Karpas-422 (cell line): Measurements from ENCODE around the gene BTG2. TPM values are rescaled to one million over a fixed set of nuclear protein-coding genes. Genes with fewer than 3 reads are reported as not detected.

Experiments used
- DNase-seq: peaks from one replicate; pipeline ENCODE4 v3.0.0-alpha.2; 2015
- H2AFZ ChIP-seq: fragments of 200-600 bp; sonication (generic); 2 replicates; pipeline ENCODE4 v1.6.1; 2014; ENCODE audit warnings: antibody characterized with exemption, low read length, mixed read lengths
- H3K27ac ChIP-seq: fragments of 200-600 bp; sonication (generic); 2 replicates; pipeline ENCODE4 v1.5.1; 2014; ENCODE audit warnings: mild to moderate bottlenecking, low read length, moderate library complexity
- H3K27me3 ChIP-seq: fragments of 200-600 bp; sonication (generic); 2 replicates; pipeline ENCODE4 v1.6.1; 2014; ENCODE audit warnings: low read length, mixed read lengths
- H3K36me3 ChIP-seq: fragments of 200-600 bp; sonication (generic); 2 replicates; pipeline ENCODE4 v1.6.1; 2014; ENCODE audit warnings: low read length, mixed read lengths; ENCODE audit not compliant: insufficient read depth
- H3K4me1 ChIP-seq: fragments of 200-600 bp; sonication (generic); 2 replicates; pipeline ENCODE4 v1.6.1; 2014; ENCODE audit warnings: mild to moderate bottlenecking, low read length, mixed read lengths
- H3K4me2 ChIP-seq: fragments of 200-600 bp; sonication (generic); 2 replicates; pipeline ENCODE4 v1.6.1; 2014; ENCODE audit warnings: low read length, low read depth, mild to moderate bottlenecking; ENCODE audit not compliant: poor library complexity, severe bottlenecking
- H3K4me3 ChIP-seq: fragments of 200-600 bp; sonication (generic); 2 replicates; pipeline ENCODE4 v1.5.1; 2014; ENCODE audit warnings: mild to moderate bottlenecking, antibody characterized with exemption, low read length, mixed read lengths
- H3K79me2 ChIP-seq: fragments of 200-600 bp; sonication (generic); 2 replicates; pipeline ENCODE4 v1.6.1; 2014; ENCODE audit warnings: mild to moderate bottlenecking, low read length, mixed read lengths
- H3K9ac ChIP-seq: fragments of 200-600 bp; sonication (generic); 2 replicates; pipeline ENCODE4 v1.6.0; 2014; ENCODE audit warnings: low read length
- H3K9me2 ChIP-seq: fragments of 200-600 bp; sonication (generic), shearing (Covaris generic); replicated peaks from 2 replicates; pipeline ENCODE4 v1.6.0; 2014; ENCODE audit warnings: mild to moderate bottlenecking, low read length, moderate library complexity; ENCODE audit not compliant: insufficient read depth
- H3K9me3 ChIP-seq: fragments of 300-700, 200-600 bp; sonication (generic); 2 replicates; pipeline ENCODE4 v1.6.1; 2014; ENCODE audit warnings: low read length, mixed read lengths
- H4K20me1 ChIP-seq: fragments of 200-600 bp; sonication (generic); 2 replicates; pipeline ENCODE4 v1.6.1; 2014; ENCODE audit warnings: mild to moderate bottlenecking, antibody characterized with exemption, low read length, low read depth; ENCODE audit not compliant: insufficient read depth
- small RNA-seq: library from RNA; depleted of rRNA; stranded (forward); fragments of <200 nt; gene quantifications from one replicate; pipeline ENCODE3, GENCODE V24; 2014
- total RNA-seq: library from RNA; depleted of rRNA; stranded (reverse); fragments of >200 nt; shearing (Covaris generic); gene quantifications from 2 replicates; pipeline ENCODE4 v1.2.3, GENCODE V29; 2014; ENCODE audit warnings: low replicate concordance; rRNA removed

The BTG2 gene
- total RNA-seq, 1 experiment from 2014 or later = 258 TPM

- Histone ChIP-seq H3K4me1 (peaks cover 18% of the 10 kb centered on the region), H3K27me3 (no peaks in the 10 kb centered on the region), H3K9me2 (no peaks in the 10 kb centered on the region), H4K20me1 (no peaks in the 10 kb centered on the region), H3K79me2 (no peaks in the 10 kb centered on the region), H3K36me3 (no peaks in the 10 kb centered on the region; the same call in 1 of the 2 replicates), H3K9ac (no peak overlapping the region), H2AFZ (no peak overlapping the region), H3K27ac (no peak overlapping the region), H3K9me3 (0 out of 2 replicates have a peak, but pooled peaks cover 4% of the 10 kb centered on the region), H3K4me2 (no peak overlapping the region), H3K4me3 (no peak overlapping the region)
- no peak for DNase-seq
These were observed 48.9 kb downstream of the BTG2 start for GRCh38 chr1:203354246-203354645.

- Histone ChIP-seq H3K27me3 (no peaks in the 10 kb centered on the region), H3K27ac (no peak overlapping the region), H3K4me2 (no peak overlapping the region), H3K9ac (no peak overlapping the region), H3K36me3 (no peaks in the 10 kb centered on the region; the same call in 1 of the 2 replicates), H3K79me2 (no peaks in the 10 kb centered on the region), H3K4me1 (peaks cover 45% of the 10 kb centered on the region), H3K9me2 (no peaks in the 10 kb centered on the region), H3K9me3 (0 out of 2 replicates have a peak, but pooled peaks cover 4% of the 10 kb centered on the region), H4K20me1 (no peaks in the 10 kb centered on the region), H3K4me3 (no peak overlapping the region), H2AFZ (no peak overlapping the region)
- DNase-seq = no peak
These were observed 53.8 kb downstream of the BTG2 start for GRCh38 chr1:203359010-203359571.

Small RNA genes lying within 50 kb of the gene (small RNA-seq; reads per million reads assigned to genes)
- gene AL359837.1 (not detected), gene RNU6-487P (not detected)

Other genes with a start within 250 kb of the BTG2 start
- gene MYOG, start 219.5 kb upstream of the BTG2 start, total RNA-seq = not detected in 2 replicates
- gene ADORA1, start 177.8 kb upstream of the BTG2 start, total RNA-seq = not detected in 2 replicates
- gene MYBPH, start 129.7 kb upstream of the BTG2 start, total RNA-seq = 52.4 and 62.2 TPM in 2 replicates
- 5.4 and 10.1 TPM in 2 replicates for gene CHI3L1, start 118.8 kb upstream of the BTG2 start, total RNA-seq
- gene CHIT1, start 75.8 kb upstream of the BTG2 start, total RNA-seq = 0.89 and 15.2 TPM in 2 replicates
- gene FMOD, start 45.6 kb downstream of the BTG2 start, total RNA-seq = 2.2 and 3.6 TPM in 2 replicates
- not detected in 2 replicates for gene PRELP, start 170.3 kb downstream of the BTG2 start, total RNA-seq
- gene OPTC, start 188.6 kb downstream of the BTG2 start, total RNA-seq = not detected in 2 replicates